Tracheal epithelial cell (primary cell): ENCODE results near the gene KIR2DL4. TPM values are rescaled to one million over a fixed set of nuclear protein-coding genes. Genes with fewer than 3 reads are reported as not detected.

Source experiments
- total RNA-seq: library from RNA; depleted of rRNA; stranded (reverse); fragments of >200 nt; gene quantifications from 2 replicates; pipeline ENCODE4 v1.2.1, GENCODE V29; 2014

KIR2DL4 gene
- not detected in 2 replicates for total RNA-seq

GRCh38 chr19:54803410-54803809 is at the start of gene KIR2DL4:
KIR2DL4 (plus strand) TSS chr19:54803610; CDS start chr19:54803652, 42 bp downstream.

GRCh38 chr19:54769646-54770045 is 33.8 kb upstream of the KIR2DL4 start, which contains the start of gene KIR2DL1:
KIR2DL1 (plus strand) TSS chr19:54769793; CDS start chr19:54769851, 58 bp downstream.

DNA sequence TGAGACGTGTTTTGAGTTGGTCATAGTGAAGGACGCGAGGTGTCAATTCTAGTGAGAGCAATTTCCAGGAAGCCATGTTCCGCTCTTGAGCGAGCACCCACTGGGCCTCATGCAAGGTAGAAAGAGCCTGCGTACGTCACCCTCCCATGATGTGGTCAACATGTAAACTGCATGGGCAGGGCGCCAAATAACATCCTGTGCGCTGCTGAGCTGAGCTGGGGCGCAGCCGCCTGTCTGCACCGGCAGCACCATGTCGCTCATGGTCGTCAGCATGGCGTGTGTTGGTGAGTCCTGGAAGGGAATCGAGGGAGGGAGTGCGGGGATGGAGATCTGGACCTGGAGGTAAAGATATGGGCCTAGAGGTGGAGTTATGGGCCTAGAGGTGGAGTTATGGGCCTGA is 12.8 kb downstream of the KIR2DL4 start, which contains the start of gene KIR3DL1:
Gene KIR3DL1 (plus strand): TSS at position 218 of the 400 bp plus-strand sequence.

GRCh38 chr19:54832496-54832895 is 29.1 kb downstream of the KIR2DL4 start, which contains the start of gene KIR2DS4:
KIR2DS4 (plus strand) TSS chr19:54832676.

GRCh38 chr19:54850061-54850640 is 46.7 kb downstream of the KIR2DL4 start, which contains the start of gene KIR3DL2:
KIR3DL2 (plus strand) TSS chr19:54850443; CDS start chr19:54850476, 33 bp downstream.

Other genes starting within 250 kb of the KIR2DL4 start
- not detected in 2 replicates for gene LILRA2, start 229.8 kb upstream of the KIR2DL4 start, total RNA-seq
- gene LILRA1, start 210.0 kb upstream of the KIR2DL4 start, total RNA-seq: not detected in 2 replicates
- not detected in 2 replicates for gene LILRB1, start 173.1 kb upstream of the KIR2DL4 start, total RNA-seq
- under 0.01 TPM in 1 of 2 replicates, not detected in the other for gene LILRB4, start 140.6 kb upstream of the KIR2DL4 start, total RNA-seq
- gene KIR3DL3, start 79.2 kb upstream of the KIR2DL4 start, total RNA-seq: not detected in 2 replicates
- not detected in 2 replicates for gene KIR2DL3, start 65.1 kb upstream of the KIR2DL4 start, total RNA-seq
- not detected in 2 replicates for gene KIR2DL1, start 33.8 kb upstream of the KIR2DL4 start, total RNA-seq
- gene KIR3DL1, start 12.9 kb downstream of the KIR2DL4 start, total RNA-seq: not detected in 2 replicates
- gene KIR2DS4, start 29.1 kb downstream of the KIR2DL4 start, total RNA-seq: not detected in 2 replicates
- gene KIR3DL2, start 46.8 kb downstream of the KIR2DL4 start, total RNA-seq: not detected in 2 replicates
- not detected in 2 replicates for gene FCAR, start 70.6 kb downstream of the KIR2DL4 start, total RNA-seq
- gene NCR1, start 102.5 kb downstream of the KIR2DL4 start, total RNA-seq: not detected in 2 replicates
- gene NLRP7, start 143.9 kb downstream of the KIR2DL4 start, total RNA-seq: not detected in 2 replicates
- 14.3 and 23.1 TPM in 2 replicates for gene NLRP2, start 162.8 kb downstream of the KIR2DL4 start, total RNA-seq
- not detected in 2 replicates for gene GP6, start 234.7 kb downstream of the KIR2DL4 start, total RNA-seq